Measurements from ENCODE around the gene PWWP2B.

- TF ChIP-seq CTCF (IDR thresholded peaks at IDR 0.05; ENCODE audit: extremely low read depth in 1 of 2, insufficient read depth in 1 of 2, low read depth in 1 of 2, low read length in 2 of 2): no peak
- TF ChIP-seq POLR2A (IDR thresholded peaks at IDR 0.05; ENCODE audit: low read depth, low read length): no peak
- TF ChIP-seq MYC (IDR thresholded peaks at IDR 0.05; ENCODE audit: low read depth, low read length): no peak
- TF ChIP-seq, protein P1, sequence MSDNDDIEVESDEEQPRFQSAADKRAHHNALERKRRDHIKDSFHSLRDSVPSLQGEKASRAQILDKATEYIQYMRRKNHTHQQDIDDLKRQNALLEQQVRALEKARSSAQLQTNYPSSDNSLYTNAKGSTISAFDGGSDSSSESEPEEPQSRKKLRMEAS (IDR thresholded peaks at IDR 0.05; ENCODE audit: insufficient read depth, insufficient read length): no peak
- TF ChIP-seq EZH2 (IDR thresholded peaks at IDR 0.05; ENCODE audit: borderline replicate concordance, low read depth, low read length, severe bottlenecking): no peak
- no peak for TF ChIP-seq POLR2AphosphoS5 (IDR thresholded peaks at IDR 0.05; ENCODE audit: insufficient read depth, low read depth, low read length)
- no peak for TF ChIP-seq GATA2 (IDR thresholded peaks at IDR 0.05; ENCODE audit: insufficient read depth, insufficient read length, low read depth, low read length)
- TF ChIP-seq FOS (IDR thresholded peaks at IDR 0.05; ENCODE audit: borderline replicate concordance, insufficient read depth, low read length): no peak
Measured at GRCh38 chr10:132356621-132357195, 40.3 kb upstream of the PWWP2B start.
